VCaP (cell line): ENCODE data around the gene DOCK6.

Source experiments
- H3K27ac ChIP-seq: fragments of 450-650 bp; 2 replicates; pipeline ENCODE4 v1.5.1; 2017
- CTCF ChIP-seq: fragments of 450-650 bp; conservative IDR thresholded peaks from 2 replicates; pipeline ENCODE4 v1.5.1; 2017; ENCODE audit warnings: mild to moderate bottlenecking, moderate library complexity

Gene DOCK6

GRCh38 chr19:11264452-11265176 lies 2.3 kb upstream of the DOCK6 start:
- no peak for TF ChIP-seq CTCF
- H3K27ac ChIP-seq = no peak overlapping the region

GRCh38 chr19:11263726-11264125 lies 1.4 kb upstream of the DOCK6 start:
- no peak for TF ChIP-seq CTCF
- H3K27ac ChIP-seq = no peak overlapping the region

- no peak for TF ChIP-seq CTCF
- peak overlapping the region; percentile 49; the same call in 1 of the 2 replicates for H3K27ac ChIP-seq
These were observed 823 bp downstream of the DOCK6 start for GRCh38 chr19:11261431-11261970.

- TF ChIP-seq CTCF = no peak
- no peak overlapping the region for H3K27ac ChIP-seq
These were observed 1.3 kb downstream of the DOCK6 start for GRCh38 chr19:11260996-11261395.

GRCh38 chr19:11257846-11258380 lies 4.4 kb downstream of the DOCK6 start:
- no peak overlapping the region for H3K27ac ChIP-seq
- no peak for TF ChIP-seq CTCF

- H3K27ac ChIP-seq = no peak overlapping the region
- TF ChIP-seq CTCF = no peak
These were observed 6.1 kb downstream of the DOCK6 start for GRCh38 chr19:11256189-11256588.

- no peak for TF ChIP-seq CTCF
- H3K27ac ChIP-seq = no peak overlapping the region
These were observed 7.7 kb downstream of the DOCK6 start for GRCh38 chr19:11254666-11255065.
